Measurements from ENCODE around the gene OR52E6.

- TF ChIP-seq CTCF (IDR thresholded peaks at IDR 0.05) (no peak), POLR2AphosphoS5 (IDR thresholded peaks at IDR 0.05; ENCODE audit: insufficient read depth in 1 of 2, low read depth in 1 of 2) (no peak), POLR2A (IDR thresholded peaks at IDR 0.05) (no peak)
These were observed 32.6 kb downstream of the OR52E6 start for GRCh38 chr11:5809122-5809519.
